WERI-Rb-1 (cell line): Measurements from ENCODE around the gene NAALADL1.
"Not testable (repeated sequence)": the region's sequence is repeated elsewhere in the genome, so short reads cannot be mapped to it uniquely, and the experiment has no call there.

Experiments used
- DNase-seq: peaks from one replicate; pipeline ENCODE4 v3.0.0-alpha.2; 2020
- H3K27ac ChIP-seq: fragments of 250-450 bp; sonication (Bioruptor Pico); 2 replicates; pipeline ENCODE4 v1.5.1; 2020; ENCODE audit warnings: mild to moderate bottlenecking, moderate library complexity
- H3K27me3 ChIP-seq: fragments of 250-450 bp; sonication (Bioruptor Pico); 2 replicates; pipeline ENCODE4 v1.5.1; 2021; ENCODE audit warnings: mild to moderate bottlenecking, low read depth, moderate library complexity; ENCODE audit not compliant: insufficient read depth, severe bottlenecking
- H3K36me3 ChIP-seq: fragments of 250-450 bp; sonication (Bioruptor Pico); 2 replicates; pipeline ENCODE4 v1.5.1; 2020; ENCODE audit warnings: mild to moderate bottlenecking, moderate library complexity
- H3K4me3 ChIP-seq: 2 replicates; pipeline ENCODE4 v1.5.1; 2011; ENCODE audit warnings: low read depth, mild to moderate bottlenecking, control low read depth, low read length
- H3K9me3 ChIP-seq: fragments of 250-450 bp; sonication (Bioruptor Pico); 2 replicates; pipeline ENCODE4 v1.5.1; 2021; ENCODE audit warnings: mild to moderate bottlenecking, moderate library complexity; ENCODE audit not compliant: severe bottlenecking
- CTCF ChIP-seq: IDR thresholded peaks from 2 replicates; pipeline ENCODE4 v1.5.1; 2011; ENCODE audit warnings: low read depth, mild to moderate bottlenecking, control low read depth, inconsistent platforms, low read length

Gene NAALADL1

GRCh38 chr11:65013888-65014725, 44.2 kb downstream of the NAALADL1 start, which contains the start of gene ARL2:
Gene ARL2 (plus strand): TSS chr11:65014160. CDS start chr11:65014208, 48 bp downstream.
- DNase-seq: peak; percentile 96
- H3K9me3 ChIP-seq: no peaks in the 10 kb centered on the region
- H3K36me3 ChIP-seq: peaks cover 10% of the 10 kb centered on the region
- peak within 1 kb of the TSS; percentile 94 for H3K27ac ChIP-seq
- peak within 1 kb of the TSS; percentile 61 for H3K4me3 ChIP-seq
- peak; percentile 71 for TF ChIP-seq CTCF
- H3K27me3 ChIP-seq: no peaks in the 10 kb centered on the region

GRCh38 chr11:65013130-65013887, 45.0 kb downstream of the NAALADL1 start:
- Histone ChIP-seq H3K27me3 (no peaks in the 10 kb centered on the region), H3K4me3 (peak overlapping the region; percentile 61), H3K9me3 (no peaks in the 10 kb centered on the region), H3K36me3 (peaks cover 6% of the 10 kb centered on the region), H3K27ac (peak overlapping the region; percentile 94)
- peak; percentile 93 for DNase-seq
- TF ChIP-seq CTCF: peak; percentile 79

- Histone ChIP-seq H3K4me3 (no peak overlapping the region), H3K27me3 (no peaks in the 10 kb centered on the region), H3K27ac (no peak overlapping the region), H3K9me3 (no peaks in the 10 kb centered on the region), H3K36me3 (no peaks in the 10 kb centered on the region)
- no peak for TF ChIP-seq CTCF
- DNase-seq: no peak
Measured at GRCh38 chr11:65008873-65009272, 49.5 kb downstream of the NAALADL1 start.

GRCh38 chr11:65008016-65008415, 50.3 kb downstream of the NAALADL1 start:
- H3K4me3 ChIP-seq: no peak overlapping the region
- H3K36me3 ChIP-seq: no peaks in the 10 kb centered on the region
- no peak for DNase-seq
- no peaks in the 10 kb centered on the region for H3K9me3 ChIP-seq
- TF ChIP-seq CTCF: no peak
- no peaks in the 10 kb centered on the region for H3K27me3 ChIP-seq
- no peak overlapping the region for H3K27ac ChIP-seq

GRCh38 chr11:65003968-65004367, 54.4 kb downstream of the NAALADL1 start:
- not testable (repeated sequence) for DNase-seq, H3K9me3 ChIP-seq, H3K36me3 ChIP-seq, H3K27ac ChIP-seq, H3K4me3 ChIP-seq, H3K27me3 ChIP-seq

GRCh38 chr11:65003282-65003681, 55.1 kb downstream of the NAALADL1 start:
- no peak overlapping the region for H3K27ac ChIP-seq
- DNase-seq: no peak
- no peaks in the 10 kb centered on the region for H3K36me3 ChIP-seq
- H3K4me3 ChIP-seq: no peak overlapping the region
- no peaks in the 10 kb centered on the region for H3K27me3 ChIP-seq
- no peak for TF ChIP-seq CTCF
- H3K9me3 ChIP-seq: no peaks in the 10 kb centered on the region
